Tibial artery (tissue), 4 donors: ENCODE results near the gene LRBA.

Experiments
- DNase-seq, 2 donors: peaks; one replicate each; pipeline ENCODE4 v3.0.0-alpha.2; 2019
- H3K27ac ChIP-seq, 2 donors: fragments of 200-600 bp; sonication (generic) in 1 of 2; 1 replicate in 1 of 2; 2 replicates in 1 of 2; pipeline ENCODE4 v1.5.1; 2018 to 2019; ENCODE audit warnings: mild to moderate bottlenecking in 1 of 2
- H3K27me3 ChIP-seq, 2 donors: fragments of 200-600 bp; sonication (generic) in 1 of 2; one replicate each; pipeline versions ENCODE4 v1.5.1 to v1.6.0; 2016 to 2019
- H3K36me3 ChIP-seq, 3 donors: fragments of 200-600 bp; sonication (generic) in 2 of 3; one replicate each; pipeline ENCODE4 v1.5.1; 2016 to 2019; ENCODE audit warnings: mild to moderate bottlenecking in 2 of 3
- H3K4me1 ChIP-seq, 4 donors: fragments of 200-600 bp; sonication (generic) in 2 of 4; 1 replicate in 3 of 4; 2 replicates in 1 of 4; pipeline ENCODE4 v1.5.1; 2016 to 2019
- H3K4me3 ChIP-seq, 2 donors: fragments of 200-600 bp; sonication (generic) in 1 of 2; 1 replicate in 1 of 2; 2 replicates in 1 of 2; pipeline ENCODE4 v1.5.1; 2018 to 2019; ENCODE audit warnings: mild to moderate bottlenecking in 2 of 2
- H3K9me3 ChIP-seq, 3 donors: fragments of 200-600 bp; sonication (generic) in 1 of 3; one replicate each; pipeline ENCODE4 v1.5.1; 2016 to 2019
- CTCF ChIP-seq, 2 experiments: fragments of 200-600 bp in 1 of 2; fragments of 450-650 bp in 1 of 2; IDR thresholded peaks; one replicate each; pipeline ENCODE4 v1.5.1; 2017 to 2019; ENCODE audit warnings: antibody characterized with exemption in 2 of 2, mild to moderate bottlenecking in 1 of 2, moderate library complexity in 1 of 2
- intact Hi-C: fragments of 100-400 bp; cut with DNase I; formaldehyde crosslinking; loops from one replicate; pipeline ENCODE4 v1.15.0; 2023; ENCODE audit warnings: low total_unique reads

Gene LRBA

DNA sequence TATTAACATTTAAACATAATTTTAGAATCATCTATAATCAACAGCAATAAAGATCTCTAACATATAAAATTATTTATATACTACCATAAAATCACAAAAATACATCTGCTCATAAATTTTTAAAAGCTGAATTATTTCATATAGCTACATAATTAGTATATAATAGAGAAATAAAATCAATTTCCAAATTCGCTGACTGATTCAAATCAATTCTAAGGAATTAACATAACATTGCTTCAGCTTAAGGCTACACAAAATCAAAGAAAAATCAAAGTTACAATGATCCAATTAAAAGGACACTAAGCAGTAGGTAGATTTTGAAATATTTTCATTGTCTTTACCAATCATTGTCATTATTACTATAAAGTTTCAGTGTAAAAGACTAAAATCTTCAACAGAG lies 194.7 kb downstream of the LRBA start:
- H3K9me3 ChIP-seq, result no peaks in the 10 kb centered on the region
- intact Hi-C loops, result no loop called here
- H3K27me3 ChIP-seq, result no peaks in the 10 kb centered on the region
- peaks cover 3 to 13% (median 3%) of the 10 kb centered on the region in 3 donors for H3K36me3 ChIP-seq
- H3K27ac ChIP-seq, result no peak overlapping the region
- DNase-seq, result no peak
- H3K4me1 ChIP-seq, result peaks cover 0 to 4% (median 0%) of the 10 kb centered on the region in 4 donors
- no peak for TF ChIP-seq CTCF (IDR thresholded peaks at IDR 0.05)
- no peak overlapping the region for H3K4me3 ChIP-seq

DNA sequence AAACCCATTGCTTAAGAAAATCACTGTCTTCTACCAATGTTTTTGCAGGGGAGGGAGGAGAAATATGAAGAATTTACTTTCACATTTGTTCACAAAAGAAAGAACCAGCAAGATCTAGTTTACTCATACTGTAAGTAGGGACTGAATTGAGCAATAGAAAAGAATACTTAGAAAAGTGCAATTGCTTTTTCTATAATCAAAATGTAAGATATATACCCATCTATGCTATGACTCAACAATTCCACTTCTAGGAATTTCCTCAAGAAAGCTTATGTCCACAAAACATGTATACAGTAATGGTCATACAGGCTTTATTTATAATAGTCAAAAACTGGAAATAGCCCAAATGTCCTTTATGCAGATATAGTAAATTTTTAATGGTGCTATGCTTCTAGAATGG lies 196.4 kb downstream of the LRBA start:
- H3K4me3 ChIP-seq, result no peak overlapping the region
- TF ChIP-seq CTCF (IDR thresholded peaks at IDR 0.05), result no peak
- H3K4me1 ChIP-seq, result peaks cover 0 to 4% (median 0%) of the 10 kb centered on the region in 4 donors
- intact Hi-C loops, result no loop called here
- no peak for DNase-seq
- no peak overlapping the region for H3K27ac ChIP-seq
- H3K36me3 ChIP-seq, result peaks cover 0 to 4% (median 3%) of the 10 kb centered on the region in 3 donors
- no peaks in the 10 kb centered on the region for H3K9me3 ChIP-seq
- H3K27me3 ChIP-seq, result no peaks in the 10 kb centered on the region

DNA sequence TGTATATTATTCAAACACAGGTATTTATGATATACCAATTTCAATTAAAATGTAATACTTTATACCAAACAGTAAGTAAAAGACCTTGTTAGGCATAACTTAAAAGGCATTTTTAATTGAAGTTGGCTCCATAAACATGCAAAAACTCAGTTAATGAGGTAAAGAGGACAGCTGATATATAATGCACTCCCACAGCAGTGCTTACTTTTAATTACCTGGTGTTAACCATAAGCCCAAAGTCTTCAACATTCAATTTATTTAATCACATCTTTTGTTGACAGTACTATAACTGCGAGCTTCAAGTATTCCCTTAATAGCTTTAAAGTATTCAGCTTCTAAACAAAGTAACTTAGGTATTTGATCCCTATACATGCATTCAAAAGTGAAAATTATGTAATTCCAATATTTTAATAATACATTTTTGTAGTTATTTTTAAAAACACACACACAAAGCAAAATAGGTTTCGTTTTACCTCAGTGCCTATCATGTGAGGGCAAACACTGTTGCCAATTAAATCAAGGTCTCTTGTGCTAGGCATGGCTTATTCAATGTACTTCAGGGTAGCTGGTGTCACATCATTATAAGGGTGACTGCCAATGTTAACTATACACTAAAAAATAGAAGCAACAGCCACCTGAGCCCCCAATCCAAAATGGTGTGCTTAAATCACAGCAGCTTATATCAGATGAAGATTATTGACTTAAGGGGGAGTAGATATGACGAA lies 197.1 kb downstream of the LRBA start:
- Histone ChIP-seq H3K27ac (no peak overlapping the region), H3K4me3 (no peak overlapping the region), H3K27me3 (no peaks in the 10 kb centered on the region), H3K9me3 (no peaks in the 10 kb centered on the region), H3K36me3 (peaks cover 0 to 4% (median 3%) of the 10 kb centered on the region in 3 donors), H3K4me1 (peaks cover 0 to 4% (median 0%) of the 10 kb centered on the region in 4 donors)
- TF ChIP-seq CTCF (IDR thresholded peaks at IDR 0.05), result no peak
- intact Hi-C loops, result no loop called here
- DNase-seq, result no peak

DNA sequence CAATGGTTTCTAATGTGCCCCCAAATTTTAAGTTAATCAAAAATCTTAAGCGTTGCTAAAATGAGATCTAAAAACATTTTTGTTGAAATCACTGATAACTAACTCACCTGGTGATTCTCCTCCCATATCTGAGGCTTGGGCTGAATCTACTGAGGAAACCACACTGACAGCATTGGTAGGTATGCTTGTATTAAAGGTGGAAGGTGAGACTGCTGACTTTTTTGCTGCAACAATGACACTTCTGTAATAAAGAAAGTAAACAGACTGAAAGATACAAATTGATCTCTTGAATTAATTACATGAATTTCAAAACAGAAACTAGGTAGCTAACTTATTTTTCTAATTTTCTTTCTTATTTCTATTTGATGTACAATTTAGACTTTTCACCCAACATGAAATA lies 198.1 kb downstream of the LRBA start:
- Histone ChIP-seq H3K27ac (no peak overlapping the region), H3K4me1 (peaks cover 0 to 4% (median 0%) of the 10 kb centered on the region in 4 donors), H3K4me3 (no peak overlapping the region), H3K9me3 (no peaks in the 10 kb centered on the region), H3K36me3 (peaks cover 0 to 4% (median 3%) of the 10 kb centered on the region in 3 donors), H3K27me3 (no peaks in the 10 kb centered on the region)
- TF ChIP-seq CTCF (IDR thresholded peaks at IDR 0.05), result no peak
- no peak for DNase-seq
- intact Hi-C loops, result no loop called here

- H3K4me1 ChIP-seq, result peaks cover 0 to 4% (median 0%) of the 10 kb centered on the region in 4 donors
- no peak for DNase-seq
- H3K4me3 ChIP-seq, result no peak overlapping the region
- H3K27ac ChIP-seq, result no peak overlapping the region
- H3K27me3 ChIP-seq, result no peaks in the 10 kb centered on the region
- TF ChIP-seq CTCF (IDR thresholded peaks at IDR 0.05), result no peak
- intact Hi-C loops, result no loop called here
- peaks cover 0 to 4% (median 3%) of the 10 kb centered on the region in 3 donors for H3K36me3 ChIP-seq
- H3K9me3 ChIP-seq, result no peaks in the 10 kb centered on the region
Observed at GRCh38 chr4:150816491-150816890, 198.6 kb downstream of the LRBA start.
